Activated CD4-positive, alpha-beta T cell treated with anti-CD3 and anti-CD28 coated beads, Interleukin-2, Interleukin-4, amounts not matched to agents 100 ng/mL and 50 ng/mL, durations not matched to agents 16 hours and 8 hours (primary cell): Measurements from ENCODE around the gene TMIGD3.

Experiments
- DNase-seq: peaks from one replicate; pipeline ENCODE4 v3.0.0-alpha.2; 2020; ENCODE audit warnings: low spot score

TMIGD3 gene

GRCh38 chr1:111507411-111508201 lies 4.2 kb upstream of the TMIGD3 start:
- DNase-seq = peak; percentile 92

GRCh38 chr1:111506561-111506960 lies 3.1 kb upstream of the TMIGD3 start:
- DNase-seq = no peak

GRCh38 chr1:111505641-111506119 lies 2.2 kb upstream of the TMIGD3 start:
- DNase-seq = peak; percentile 29

- DNase-seq = no peak
Observed at GRCh38 chr1:111504097-111504496, 664 bp upstream of the TMIGD3 start.

GRCh38 chr1:111501645-111502044 lies 1.8 kb downstream of the TMIGD3 start:
- DNase-seq = no peak

GRCh38 chr1:111499026-111499785 lies 4.2 kb downstream of the TMIGD3 start:
- no peak for DNase-seq

- peak; percentile 34 for DNase-seq
Observed at GRCh38 chr1:111497592-111497991, 5.8 kb downstream of the TMIGD3 start.

- peak; percentile 54 for DNase-seq
Observed at GRCh38 chr1:111496398-111496797, 7.0 kb downstream of the TMIGD3 start.

- DNase-seq = no peak
Observed at GRCh38 chr1:111491070-111491469, 12.4 kb downstream of the TMIGD3 start.

GRCh38 chr1:111490220-111490619 lies 13.2 kb downstream of the TMIGD3 start:
- DNase-seq = no peak

- no peak for DNase-seq
Observed at GRCh38 chr1:111489604-111490003, 13.8 kb downstream of the TMIGD3 start.

- DNase-seq = no peak
Observed at GRCh38 chr1:111488669-111489068, 14.8 kb downstream of the TMIGD3 start.

GRCh38 chr1:111487133-111487532 lies 16.3 kb downstream of the TMIGD3 start:
- no peak for DNase-seq

GRCh38 chr1:111486431-111486830 lies 17.0 kb downstream of the TMIGD3 start:
- DNase-seq = no peak

- DNase-seq = no peak
Observed at GRCh38 chr1:111484391-111485026, 18.9 kb downstream of the TMIGD3 start.

GRCh38 chr1:111483876-111484275 lies 19.6 kb downstream of the TMIGD3 start:
- DNase-seq = no peak

GRCh38 chr1:111483166-111483565 lies 20.3 kb downstream of the TMIGD3 start:
- DNase-seq = no peak

GRCh38 chr1:111481387-111482221 lies 21.8 kb downstream of the TMIGD3 start:
- DNase-seq = peak; percentile 49

GRCh38 chr1:111480674-111481073 lies 22.8 kb downstream of the TMIGD3 start:
- no peak for DNase-seq

GRCh38 chr1:111476761-111477309 lies 26.6 kb downstream of the TMIGD3 start:
- peak; percentile 53 for DNase-seq

- DNase-seq = no peak
Observed at GRCh38 chr1:111476214-111476613, 27.2 kb downstream of the TMIGD3 start.
